ENCODE data around the gene IL4.

Gene IL4

DNA sequence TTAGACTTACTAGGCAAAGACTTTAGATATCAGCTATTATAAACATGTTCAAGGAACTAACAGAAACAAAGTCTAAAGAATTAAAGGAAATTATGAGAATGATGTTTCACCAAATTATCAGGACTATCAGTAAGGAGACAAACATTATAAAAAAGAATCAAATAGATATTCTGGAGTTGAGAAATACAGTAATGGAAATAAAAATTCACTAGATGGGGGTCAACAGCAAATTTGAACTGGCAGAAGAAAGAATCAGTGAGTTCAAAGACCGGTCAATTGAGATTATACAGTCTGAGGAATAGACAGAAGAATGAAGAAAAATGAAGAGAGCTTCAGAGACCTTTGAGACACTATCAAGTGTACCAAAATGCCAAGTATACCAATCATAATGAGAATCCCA, 25.4 kb upstream of the IL4 start:
- TF ChIP-seq POLR2A (IDR thresholded peaks at IDR 0.05; ENCODE audit: low read depth, low read length), result no peak
- FAIRE-seq, result no peak
- no peak for DNase-seq (ENCODE audit: insufficient read length, low spot score)

GRCh38 chr5:132651838-132652469, 21.8 kb upstream of the IL4 start:
- TF ChIP-seq POLR2A (IDR thresholded peaks at IDR 0.05; ENCODE audit: low read depth, low read length), result no peak
- no peak for FAIRE-seq
- DNase-seq (ENCODE audit: insufficient read length, low spot score), result no peak

- TF ChIP-seq POLR2A (IDR thresholded peaks at IDR 0.05; ENCODE audit: low read depth, low read length), result no peak
- DNase-seq (ENCODE audit: insufficient read length, low spot score) (no peak), FAIRE-seq (no peak)
These were observed 20.1 kb upstream of the IL4 start for GRCh38 chr5:132653716-132654115.

DNA sequence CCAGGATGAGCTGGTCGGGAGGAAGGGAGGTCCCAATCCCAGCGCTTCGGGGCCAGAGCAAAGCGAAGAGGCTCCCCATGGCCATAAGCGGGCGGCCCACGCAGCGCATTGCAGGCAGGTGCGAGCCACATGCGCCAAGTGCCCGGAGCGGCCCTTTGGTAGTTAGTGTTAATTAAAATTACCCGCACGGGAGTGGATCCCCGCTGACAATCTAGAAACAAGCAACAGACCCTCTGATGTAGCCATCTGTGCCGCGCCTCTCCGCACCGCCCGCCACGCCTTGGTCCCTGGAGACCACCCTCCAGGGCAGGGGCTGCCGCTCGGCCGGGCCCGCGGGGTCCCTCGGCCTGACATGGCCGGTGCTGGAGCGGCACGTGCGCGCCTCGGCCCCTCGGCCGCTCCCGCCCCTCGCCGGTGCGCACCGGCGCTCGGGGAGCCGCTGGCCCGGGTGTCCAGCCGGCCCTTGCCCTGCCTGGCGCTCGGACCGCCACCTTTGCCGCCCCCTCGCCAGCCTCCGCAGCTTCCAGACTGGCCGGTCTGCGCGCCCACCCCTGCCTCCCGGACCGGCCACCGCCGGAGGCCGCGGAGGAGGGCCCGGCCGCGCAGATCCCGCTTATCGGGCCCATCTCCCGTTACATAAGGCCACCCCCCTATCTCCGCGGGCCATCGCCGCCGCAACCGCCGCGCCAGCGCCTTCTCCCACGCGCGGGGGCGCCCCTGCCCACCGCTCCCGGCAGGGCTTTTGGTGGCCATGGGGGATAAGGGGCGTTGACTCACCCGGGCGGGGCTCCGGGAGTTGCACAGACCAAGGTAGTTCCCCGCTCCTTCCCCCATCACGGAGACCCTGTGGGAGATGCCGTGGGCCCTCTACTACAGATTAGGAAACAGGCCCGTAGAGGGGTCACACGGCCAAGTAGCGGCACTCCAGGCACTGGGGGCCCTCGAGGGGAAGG, 17.7 kb upstream of the IL4 start:
- no peak for DNase-seq (ENCODE audit: insufficient read length, low spot score)

GRCh38 chr5:132656774-132657355, 16.9 kb upstream of the IL4 start:
- DNase-seq (ENCODE audit: insufficient read length, low spot score) (no peak), FAIRE-seq (no peak)
- no peak for TF ChIP-seq POLR2A (IDR thresholded peaks at IDR 0.05; ENCODE audit: low read depth, low read length)

More for the DNA sequence above, 17.7 kb upstream of the IL4 start:
- TF ChIP-seq POLR2A (IDR thresholded peaks at IDR 0.05; ENCODE audit: low read depth, low read length), result no peak
- FAIRE-seq, result no peak

DNA sequence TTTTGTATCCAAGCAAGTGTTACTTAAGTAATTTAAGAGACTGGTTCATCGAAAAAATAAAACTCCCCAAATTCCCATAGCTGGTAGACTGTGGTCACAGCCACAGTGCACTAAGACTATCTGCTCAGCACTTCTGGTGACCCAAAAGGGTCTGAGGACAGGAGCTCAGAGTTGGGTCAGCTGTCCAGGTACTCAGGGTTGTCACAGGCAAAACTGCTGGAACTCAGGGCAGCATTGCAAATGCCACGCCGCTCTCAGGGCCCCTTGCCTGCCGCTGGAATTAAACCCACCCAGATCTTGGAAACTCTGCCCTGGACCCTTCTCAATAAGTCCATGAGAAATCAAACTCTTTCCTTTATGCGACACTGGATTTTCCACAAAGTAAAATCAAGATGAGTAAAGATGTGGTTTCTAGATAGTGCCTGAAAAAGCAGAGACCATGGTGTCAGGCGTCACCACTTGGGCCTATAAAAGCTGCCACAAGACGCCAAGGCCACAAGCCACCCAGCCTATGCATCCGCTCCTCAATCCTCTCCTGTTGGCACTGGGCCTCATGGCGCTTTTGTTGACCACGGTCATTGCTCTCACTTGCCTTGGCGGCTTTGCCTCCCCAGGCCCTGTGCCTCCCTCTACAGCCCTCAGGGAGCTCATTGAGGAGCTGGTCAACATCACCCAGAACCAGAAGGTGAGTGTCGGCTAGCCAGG, 16.0 kb upstream of the IL4 start, which contains the start of gene IL13:
IL13 (plus strand) TSS at position 498 of the 705 bp plus-strand sequence; CDS start at position 512, 14 bp downstream.
- no peak for FAIRE-seq
- no peak for DNase-seq (ENCODE audit: insufficient read length, low spot score)
- TF ChIP-seq POLR2A (IDR thresholded peaks at IDR 0.05; ENCODE audit: low read depth, low read length), result no peak

GRCh38 chr5:132658381-132659302, 15.1 kb upstream of the IL4 start:
- DNase-seq (ENCODE audit: insufficient read length, low spot score) (no peak), FAIRE-seq (no peak)
- no peak for TF ChIP-seq POLR2A (IDR thresholded peaks at IDR 0.05; ENCODE audit: low read depth, low read length)

- DNase-seq (ENCODE audit: insufficient read length, low spot score), result no peak
- no peak for TF ChIP-seq POLR2A (IDR thresholded peaks at IDR 0.05; ENCODE audit: low read depth, low read length)
- no peak for FAIRE-seq
These were observed 13.9 kb upstream of the IL4 start for GRCh38 chr5:132659598-132660493.

GRCh38 chr5:132661231-132662003, 12.4 kb upstream of the IL4 start:
- no peak for TF ChIP-seq POLR2A (IDR thresholded peaks at IDR 0.05; ENCODE audit: low read depth, low read length)
- no peak for DNase-seq (ENCODE audit: insufficient read length, low spot score)
- FAIRE-seq, result no peak

DNA sequence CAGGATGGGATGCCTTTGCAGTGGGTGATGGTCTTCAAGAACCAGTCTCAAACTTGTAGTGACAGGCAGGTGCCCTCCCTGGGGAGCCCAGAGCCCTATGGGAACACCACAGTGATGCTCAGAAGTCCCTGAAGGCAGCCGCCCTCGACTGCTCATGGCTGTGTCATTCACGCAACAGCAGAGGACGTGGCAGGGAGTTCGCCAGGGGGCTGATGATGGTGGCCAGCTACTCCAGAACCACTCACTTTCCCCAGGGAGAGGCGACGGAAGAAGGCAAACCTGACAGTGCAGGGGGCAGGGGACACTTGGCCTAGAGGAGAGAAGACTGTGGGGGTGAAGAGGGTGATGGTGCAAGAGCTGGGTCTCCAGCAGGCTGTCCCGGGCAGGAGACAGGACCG, 11.8 kb upstream of the IL4 start:
- no peak for FAIRE-seq

More for the DNA sequence above, 11.8 kb upstream of the IL4 start:
- TF ChIP-seq POLR2A (IDR thresholded peaks at IDR 0.05; ENCODE audit: low read depth, low read length), result no peak
- DNase-seq (ENCODE audit: insufficient read length, low spot score), result no peak

All from H54 (cell line).